Measurements from ENCODE around the gene MVB12B. TPM values are rescaled to one million over a fixed set of nuclear protein-coding genes. Genes with fewer than 3 reads are reported as not detected.

MVB12B gene
- total RNA-seq, 2 donors from 2014 or later: 9.8 to 15.8 TPM

DNA sequence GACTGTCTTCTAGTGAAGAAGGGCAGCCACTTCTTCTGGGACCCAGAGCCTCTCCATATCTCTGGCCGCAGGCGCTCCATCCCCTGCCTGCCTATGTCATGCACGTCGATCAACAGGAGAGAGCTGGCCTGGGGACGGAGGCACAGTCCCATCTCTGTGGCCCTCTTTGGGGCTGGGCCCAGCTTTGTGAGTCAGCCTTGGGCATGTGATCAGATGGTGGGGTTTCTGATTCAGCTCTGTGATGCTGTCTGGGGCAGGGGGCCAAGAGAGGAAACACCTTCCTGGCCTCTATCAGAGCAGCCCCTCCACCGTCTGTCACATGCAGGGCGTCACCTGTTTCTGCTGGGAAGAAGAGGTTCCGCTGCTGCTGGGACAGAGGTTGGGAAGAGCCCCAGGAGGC is 72.6 kb downstream of the MVB12B start:
- Histone ChIP-seq H3K9ac (ENCODE audit: low read depth in 2 of 2, low read length in 2 of 2) (no peak overlapping the region), H3K4me1 (peaks cover 5% of the 10 kb centered on the region), H3K9me3 (no peaks in the 10 kb centered on the region), H3K27ac (no peak overlapping the region), H3K27me3 (no peaks in the 10 kb centered on the region), H3K4me3 (no peak overlapping the region), H3K36me3 (no peaks in the 10 kb centered on the region)
- intact Hi-C loops (cut with DNase I): loop anchor here (5.0 to 10.0 kb wide), 2 partner anchors 82 to 994 kb away; no protein-coding TSS in a partner anchor
- TF ChIP-seq, protein P1, sequence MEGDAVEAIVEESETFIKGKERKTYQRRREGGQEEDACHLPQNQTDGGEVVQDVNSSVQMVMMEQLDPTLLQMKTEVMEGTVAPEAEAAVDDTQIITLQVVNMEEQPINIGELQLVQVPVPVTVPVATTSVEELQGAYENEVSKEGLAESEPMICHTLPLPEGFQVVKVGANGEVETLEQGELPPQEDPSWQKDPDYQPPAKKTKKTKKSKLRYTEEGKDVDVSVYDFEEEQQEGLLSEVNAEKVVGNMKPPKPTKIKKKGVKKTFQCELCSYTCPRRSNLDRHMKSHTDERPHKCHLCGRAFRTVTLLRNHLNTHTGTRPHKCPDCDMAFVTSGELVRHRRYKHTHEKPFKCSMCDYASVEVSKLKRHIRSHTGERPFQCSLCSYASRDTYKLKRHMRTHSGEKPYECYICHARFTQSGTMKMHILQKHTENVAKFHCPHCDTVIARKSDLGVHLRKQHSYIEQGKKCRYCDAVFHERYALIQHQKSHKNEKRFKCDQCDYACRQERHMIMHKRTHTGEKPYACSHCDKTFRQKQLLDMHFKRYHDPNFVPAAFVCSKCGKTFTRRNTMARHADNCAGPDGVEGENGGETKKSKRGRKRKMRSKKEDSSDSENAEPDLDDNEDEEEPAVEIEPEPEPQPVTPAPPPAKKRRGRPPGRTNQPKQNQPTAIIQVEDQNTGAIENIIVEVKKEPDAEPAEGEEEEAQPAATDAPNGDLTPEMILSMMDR (IDR thresholded peaks at IDR 0.05): no peak
- DNase-seq: no peak

GRCh38 chr9:126399789-126400188 is 73.2 kb downstream of the MVB12B start:
- Histone ChIP-seq H3K27ac (no peak overlapping the region), H3K9ac (ENCODE audit: low read depth in 2 of 2, low read length in 2 of 2) (no peak overlapping the region), H3K9me3 (no peaks in the 10 kb centered on the region), H3K36me3 (no peaks in the 10 kb centered on the region), H3K4me1 (peaks cover 5% of the 10 kb centered on the region), H3K4me3 (no peak overlapping the region), H3K27me3 (no peaks in the 10 kb centered on the region)
- DNase-seq: no peak
- intact Hi-C loops (cut with DNase I): loop anchor here (5.0 to 10.0 kb wide), 2 partner anchors 82 to 995 kb away; no protein-coding TSS in a partner anchor
- TF ChIP-seq, protein P1 (IDR thresholded peaks at IDR 0.05): no peak

DNA sequence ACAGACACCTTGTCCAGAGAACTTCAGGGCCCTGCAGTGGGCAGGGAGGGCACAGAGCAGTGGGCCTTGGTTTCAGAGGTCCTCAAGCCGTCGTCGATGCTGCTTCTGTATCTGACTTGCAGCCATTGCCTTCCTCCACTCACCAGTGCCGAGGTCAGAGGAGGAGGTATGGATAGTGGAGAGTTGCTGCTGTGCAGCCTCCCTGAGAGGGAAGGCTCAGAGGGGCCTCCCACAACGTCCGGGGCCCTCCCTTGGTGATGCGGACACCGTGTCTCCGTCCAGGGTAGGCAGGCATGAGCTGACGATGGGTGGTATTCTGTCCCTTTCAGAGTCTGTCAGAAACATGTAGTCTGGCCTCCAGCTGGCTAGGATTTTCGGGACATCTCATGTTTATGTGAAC is 73.9 kb downstream of the MVB12B start:
- no peak overlapping the region for H3K27ac ChIP-seq
- H3K4me3 ChIP-seq: no peak overlapping the region
- H3K27me3 ChIP-seq: no peaks in the 10 kb centered on the region
- H3K36me3 ChIP-seq: no peaks in the 10 kb centered on the region
- intact Hi-C loops (cut with DNase I): no loop called here
- no peak overlapping the region for H3K9ac ChIP-seq (ENCODE audit: low read depth in 2 of 2, low read length in 2 of 2)
- no peaks in the 10 kb centered on the region for H3K9me3 ChIP-seq
- TF ChIP-seq, protein P1 (IDR thresholded peaks at IDR 0.05): no peak
- peaks cover 5% of the 10 kb centered on the region for H3K4me1 ChIP-seq
- DNase-seq: no peak

- no peaks in the 10 kb centered on the region for H3K27me3 ChIP-seq
- H3K4me1 ChIP-seq: peaks cover 5% of the 10 kb centered on the region
- H3K27ac ChIP-seq: no peak overlapping the region
- DNase-seq: no peak
- TF ChIP-seq, protein P1 (IDR thresholded peaks at IDR 0.05): no peak
- intact Hi-C loops (cut with DNase I): no loop called here
- no peaks in the 10 kb centered on the region for H3K9me3 ChIP-seq
- no peak overlapping the region for H3K4me3 ChIP-seq
- no peak overlapping the region for H3K9ac ChIP-seq (ENCODE audit: low read depth in 2 of 2, low read length in 2 of 2)
- H3K36me3 ChIP-seq: no peaks in the 10 kb centered on the region
Observed at GRCh38 chr9:126401107-126401506, 74.5 kb downstream of the MVB12B start.

DNA sequence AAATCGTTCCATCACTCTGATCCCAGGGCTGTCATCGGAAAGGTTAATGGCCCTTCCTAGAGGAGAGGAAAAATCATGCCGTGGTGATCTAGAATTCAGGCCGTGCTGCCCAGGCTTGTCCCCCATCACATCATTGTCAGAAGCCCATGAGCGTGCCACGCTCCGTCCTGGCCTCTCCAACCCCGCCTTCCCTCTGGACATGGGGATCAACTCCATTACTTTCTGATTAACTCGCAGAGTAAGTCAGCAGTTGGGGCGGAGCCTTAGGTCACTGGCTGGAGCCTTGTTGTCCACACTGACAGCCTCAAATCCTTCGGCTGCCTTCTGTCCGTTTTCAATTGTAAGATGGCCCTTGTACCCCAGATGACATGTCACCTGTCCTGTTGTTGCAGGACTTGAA is 75.0 kb downstream of the MVB12B start:
- intact Hi-C loops (cut with DNase I): no loop called here
- TF ChIP-seq, protein P1 (IDR thresholded peaks at IDR 0.05): no peak
- H3K27ac ChIP-seq: no peak overlapping the region
- H3K9me3 ChIP-seq: no peaks in the 10 kb centered on the region
- H3K4me3 ChIP-seq: no peak overlapping the region
- no peak overlapping the region for H3K9ac ChIP-seq (ENCODE audit: low read depth in 2 of 2, low read length in 2 of 2)
- peaks cover 5% of the 10 kb centered on the region for H3K4me1 ChIP-seq
- no peaks in the 10 kb centered on the region for H3K36me3 ChIP-seq
- H3K27me3 ChIP-seq: no peaks in the 10 kb centered on the region
- no peak for DNase-seq
